Coronary artery (tissue), 2 donors: ENCODE results near the gene ZFYVE16.
"Not testable (repeated sequence)": the region's sequence is repeated elsewhere in the genome, so short reads cannot be mapped to it uniquely, and the experiment has no call there.

Experiments
- DNase-seq: peaks from one replicate; pipeline ENCODE4 v3.0.0-alpha.2; 2017; ENCODE audit warnings: low spot score
- H3K27ac ChIP-seq, 2 donors: fragments of 200-600 bp; sonication (generic); one replicate each; pipeline ENCODE4 v1.5.1; 2016 to 2019
- H3K4me3 ChIP-seq: fragments of 200-600 bp; sonication (generic); 2 replicates; pipeline ENCODE4 v1.5.1; 2016; ENCODE audit warnings: mild to moderate bottlenecking, moderate library complexity
- CTCF ChIP-seq: fragments of 200-600 bp; sonication (generic); IDR thresholded peaks from one replicate; pipeline ENCODE4 v1.5.1; 2019; ENCODE audit warnings: antibody characterized with exemption

Gene ZFYVE16

DNA sequence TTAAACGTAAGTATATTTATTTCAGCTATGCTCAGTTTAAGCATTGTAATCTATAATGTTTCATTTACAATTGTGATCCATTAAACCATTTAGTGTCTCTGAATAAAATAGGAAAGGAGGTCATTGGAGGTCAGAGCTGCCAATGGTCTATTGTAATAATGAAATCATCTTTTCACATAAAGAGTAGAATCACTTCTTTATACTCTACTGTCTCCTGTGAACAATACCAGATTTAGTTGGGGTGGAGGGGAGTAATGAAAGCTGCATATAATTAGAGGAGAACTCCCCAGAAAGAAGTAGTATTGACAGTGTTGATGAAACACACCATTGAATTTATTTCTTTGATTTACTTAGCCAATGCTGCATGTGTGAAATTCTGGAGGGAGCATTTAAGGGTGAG is 35.1 kb upstream of the ZFYVE16 start:
- no peak for DNase-seq
- no peak overlapping the region for H3K4me3 ChIP-seq
- TF ChIP-seq CTCF, result no peak
- H3K27ac ChIP-seq, result no peak overlapping the region

GRCh38 chr5:80374188-80374587 is 33.7 kb upstream of the ZFYVE16 start:
- TF ChIP-seq CTCF, result no peak
- Histone ChIP-seq H3K4me3 (no peak overlapping the region), H3K27ac (no peak overlapping the region)
- no peak for DNase-seq

- no peak for TF ChIP-seq CTCF
- no peak for DNase-seq
- H3K27ac ChIP-seq, result no peak overlapping the region
- H3K4me3 ChIP-seq, result no peak overlapping the region
These were observed 31.3 kb upstream of the ZFYVE16 start for GRCh38 chr5:80376557-80376956.

GRCh38 chr5:80382488-80382887 is 25.4 kb upstream of the ZFYVE16 start:
- DNase-seq, result no peak
- Histone ChIP-seq H3K4me3 (no peak overlapping the region), H3K27ac (no peak overlapping the region)
- TF ChIP-seq CTCF, result no peak

DNA sequence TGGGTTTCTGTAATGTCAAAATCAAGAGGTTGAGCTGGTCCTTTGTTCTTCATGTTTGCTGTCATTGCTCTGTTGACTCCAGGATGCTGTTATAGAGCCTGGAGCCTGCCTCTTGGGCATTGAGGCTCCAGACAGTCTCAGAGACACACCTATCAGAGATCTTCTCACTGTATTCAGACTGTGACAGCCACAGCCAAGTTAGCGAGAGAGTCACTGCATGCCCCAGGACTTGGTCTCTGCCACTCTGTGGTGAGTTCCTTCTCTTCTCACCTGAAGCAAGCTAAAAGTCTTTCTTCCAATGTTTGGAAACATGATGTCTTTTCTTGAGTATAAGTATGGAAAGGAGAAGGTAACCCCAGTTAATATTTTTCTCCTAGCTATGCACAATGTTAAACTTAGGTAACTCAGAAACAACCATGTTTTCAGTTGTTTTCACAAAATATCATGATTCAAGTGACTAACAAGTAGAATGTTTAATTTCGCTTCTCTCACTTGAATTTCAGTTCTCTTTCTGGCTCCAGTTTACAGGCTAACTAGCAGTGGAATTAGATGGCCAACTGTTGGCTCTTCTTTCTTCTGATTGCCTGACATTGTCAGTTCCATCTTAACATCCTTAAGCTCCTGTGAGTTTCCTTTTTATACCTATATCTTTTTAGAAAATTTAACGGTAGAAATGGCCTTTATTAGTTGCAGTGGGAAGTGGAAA is 20.6 kb upstream of the ZFYVE16 start:
- no peak for TF ChIP-seq CTCF
- DNase-seq, result no peak
- Histone ChIP-seq H3K4me3 (no peak overlapping the region), H3K27ac (no peak overlapping the region)

DNA sequence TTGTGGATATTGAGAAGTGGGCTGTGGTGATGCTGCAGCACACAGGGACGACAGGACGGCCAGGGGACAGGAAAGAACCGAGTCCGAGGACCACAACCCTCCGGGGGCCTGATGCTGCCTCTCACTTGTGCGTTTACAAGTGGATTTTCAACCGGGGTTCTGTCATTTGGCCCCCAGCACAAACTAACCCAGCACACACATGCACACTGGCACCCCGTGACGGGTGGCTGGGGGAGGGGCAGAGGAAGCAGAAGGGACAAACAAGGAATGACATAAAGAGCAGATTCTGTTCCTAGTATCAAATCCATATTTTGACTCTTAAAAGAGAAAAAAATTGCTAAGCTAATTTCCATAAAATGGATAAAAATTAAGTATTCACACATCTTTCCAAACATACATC is 18.3 kb upstream of the ZFYVE16 start:
- H3K4me3 ChIP-seq, result no peak overlapping the region
- no peak overlapping the region for H3K27ac ChIP-seq
- TF ChIP-seq CTCF, result no peak
- no peak for DNase-seq

DNA sequence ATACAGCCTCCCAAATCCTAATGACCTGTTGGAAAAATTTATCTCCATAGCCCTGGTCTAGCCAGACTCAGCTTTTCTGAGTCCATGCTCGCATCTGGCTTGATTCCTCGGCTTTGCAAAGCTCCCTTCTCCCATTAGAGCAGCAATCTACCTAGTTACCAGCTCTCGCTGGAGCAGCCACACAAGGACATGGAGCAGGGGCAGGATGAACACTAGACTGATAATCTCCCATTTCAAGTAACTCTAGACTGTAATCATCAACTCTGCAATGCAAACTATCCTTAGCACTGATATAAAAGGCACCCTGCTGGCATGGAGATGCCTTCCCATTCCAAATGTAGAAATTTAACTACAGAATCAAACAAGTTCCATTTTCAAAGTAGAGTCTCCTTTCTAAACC is 17.5 kb upstream of the ZFYVE16 start:
- not testable (repeated sequence) for H3K4me3 ChIP-seq, DNase-seq, H3K27ac ChIP-seq

GRCh38 chr5:80391267-80391666 is 16.6 kb upstream of the ZFYVE16 start:
- DNase-seq, H3K27ac ChIP-seq, H3K4me3 ChIP-seq: not testable (repeated sequence)
